HepG2 (cell line): Measurements from ENCODE around the gene NFKBIA. TPM values are rescaled to one million over a fixed set of nuclear protein-coding genes. Genes with fewer than 3 reads are reported as not detected.

ENCODE experiments used
- ATF4 ChIP-seq, 2 experiments: fragments of 450-650 bp in 1 of 2; sonication (generic) in 1 of 2; formaldehyde crosslinking; IDR thresholded peaks; 2 replicates each; pipeline versions ENCODE4 v1.5.0 to v1.8.0; 2020 to 2022; ENCODE audit warnings: mild to moderate bottlenecking in 1 of 2, missing genetic modification reagents in 1 of 2
- BRF2 ChIP-seq: sonication (generic); formaldehyde crosslinking; IDR thresholded peaks from 2 replicates; pipeline ENCODE4 v1.8.1; 2022; ENCODE audit warnings: mild to moderate bottlenecking, missing genetic modification reagents
- E2F5 ChIP-seq: sonication (generic); formaldehyde crosslinking; conservative IDR thresholded peaks from 2 replicates; pipeline ENCODE4 v1.4.0; 2020; ENCODE audit warnings: missing genetic modification reagents
- MED8 ChIP-seq: sonication (generic); formaldehyde crosslinking; IDR thresholded peaks from 2 replicates; pipeline ENCODE4 v1.8.1; 2023; ENCODE audit warnings: mild to moderate bottlenecking, missing genetic modification reagents; ENCODE audit not compliant: insufficient replicate concordance
- PRDM15 ChIP-seq: sonication (generic); formaldehyde crosslinking; IDR thresholded peaks from 2 replicates; pipeline ENCODE4 v1.4.0; 2020; ENCODE audit warnings: missing genetic modification reagents
- RXRA ChIP-seq: sonication (generic); formaldehyde crosslinking; IDR thresholded peaks from 2 replicates; pipeline ENCODE4 v1.5.1; 2020; ENCODE audit warnings: missing genetic modification reagents
- STAT5B ChIP-seq: sonication (generic); formaldehyde crosslinking; IDR thresholded peaks from 2 replicates; pipeline ENCODE4 v1.4.0; 2020; ENCODE audit warnings: missing genetic modification reagents
- THAP8 ChIP-seq: sonication (generic); formaldehyde crosslinking; IDR thresholded peaks from 2 replicates; pipeline ENCODE4 v1.5.1; 2020; ENCODE audit warnings: missing genetic modification reagents, mild to moderate bottlenecking, borderline replicate concordance
- ZC3H13 ChIP-seq: sonication (generic); formaldehyde crosslinking; IDR thresholded peaks from 2 replicates; pipeline ENCODE4 v1.8.1; 2023; ENCODE audit warnings: mild to moderate bottlenecking, missing genetic modification reagents, moderate library complexity
- ZMYM3 ChIP-seq: sonication (generic); formaldehyde crosslinking; IDR thresholded peaks from 2 replicates; pipeline ENCODE4 v1.5.1; 2020; ENCODE audit warnings: mild to moderate bottlenecking, missing genetic modification reagents
- ZNF12 ChIP-seq: sonication (generic); formaldehyde crosslinking; IDR thresholded peaks from 2 replicates; pipeline ENCODE4 v1.5.0; 2020; ENCODE audit warnings: missing genetic modification reagents
- ZNF317 ChIP-seq: sonication (generic); formaldehyde crosslinking; IDR thresholded peaks from 2 replicates; pipeline ENCODE4 v1.5.0; 2020; ENCODE audit warnings: mild to moderate bottlenecking, missing genetic modification reagents
- ZNF501 ChIP-seq: sonication (generic); formaldehyde crosslinking; IDR thresholded peaks from 2 replicates; pipeline ENCODE4 v1.5.1; 2020; ENCODE audit warnings: mild to moderate bottlenecking, moderate library complexity, missing genetic modification reagents
- ZNF574 ChIP-seq: sonication (generic); formaldehyde crosslinking; IDR thresholded peaks from 2 replicates; pipeline ENCODE4 v1.4.0; 2020; ENCODE audit warnings: missing genetic modification reagents
- ZNF883 ChIP-seq: sonication (generic); formaldehyde crosslinking; IDR thresholded peaks from 2 replicates; pipeline ENCODE4 v1.5.1; 2020; ENCODE audit warnings: mild to moderate bottlenecking, missing genetic modification reagents; ENCODE audit errors: not compliant biosample characterization
- ZSCAN5A ChIP-seq: sonication (generic); formaldehyde crosslinking; IDR thresholded peaks from 2 replicates; pipeline ENCODE4 v1.8.0; 2022; ENCODE audit warnings: mild to moderate bottlenecking, missing genetic modification reagents, borderline replicate concordance
- polyA plus RNA-seq, 8 experiments: library from polyadenylated mRNA; depleted of rRNA in 3 of 8; stranded (reverse) in 7 of 8; unstranded in 1 of 8; fragments of >200 nt; fragmentation: Illumina TruSeq in 4 of 8; extraction: Trizol in 4 of 8; gene quantifications; 2 replicates each; pipeline versions ENCODE4 v1.2.1 to v1.2.3, GENCODE V29; 2011 to 2016; ENCODE audit warnings: low read depth in 4 of 8, missing spikeins in 1 of 8, mixed read lengths in 1 of 8; ENCODE audit not compliant: insufficient read depth in 1 of 8
- total RNA-seq, 5 experiments: library from RNA; depleted of rRNA; stranded (reverse); fragments of >200 nt; fragmentation: Illumina TruSeq; extraction: Trizol; gene quantifications; 2 replicates each; pipeline ENCODE4 v1.2.3, GENCODE V29; 2016; ENCODE audit warnings: low read depth in 1 of 5

NFKBIA gene
- total and polyA plus RNA-seq, 2 of the 13 experiments (the other 11 are each of a cell fraction or from before 2014, with no cell fraction given), result 197 to 319 TPM

- TF ChIP-seq MED8, result no peak
- TF ChIP-seq ZC3H13, result no peak
- peak; percentile 94 for TF ChIP-seq PRDM15 (CRISPR knock-in tag)
- TF ChIP-seq E2F5 (CRISPR knock-in tag), result no peak
- TF ChIP-seq ZNF883 (CRISPR knock-in tag), result peak; percentile 49
- TF ChIP-seq ZNF12 (CRISPR knock-in tag), result no peak
- no peak for TF ChIP-seq ZNF317 (CRISPR knock-in tag)
- no peak for TF ChIP-seq ZNF501 (CRISPR knock-in tag)
- no peak for TF ChIP-seq ATF4 (CRISPR knock-in tag; IDR thresholded peaks at IDR 0.05)
- TF ChIP-seq STAT5B (CRISPR knock-in tag), result no peak
- peak; percentile 16; the same call in 1 of the 2 replicates for TF ChIP-seq RXRA (CRISPR knock-in tag)
- TF ChIP-seq ZNF574, result no peak
- TF ChIP-seq THAP8 (CRISPR knock-in tag), result no peak
- no peak for TF ChIP-seq ZSCAN5A
- no peak for TF ChIP-seq ZMYM3
- TF ChIP-seq BRF2 (CRISPR knock-in tag), result no peak
Measured at GRCh38 chr14:35387713-35388579, 16.6 kb downstream of the NFKBIA start (continued).
